Measurements from ENCODE around the gene HECW1. TPM values are rescaled to one million over a fixed set of nuclear protein-coding genes. Genes with fewer than 3 reads are reported as not detected.
"Not testable (repeated sequence)": the region's sequence is repeated elsewhere in the genome, so short reads cannot be mapped to it uniquely, and the experiment has no call there.

HECW1 gene
- total RNA-seq, 2 experiments from 2014 or later: not detected

DNA sequence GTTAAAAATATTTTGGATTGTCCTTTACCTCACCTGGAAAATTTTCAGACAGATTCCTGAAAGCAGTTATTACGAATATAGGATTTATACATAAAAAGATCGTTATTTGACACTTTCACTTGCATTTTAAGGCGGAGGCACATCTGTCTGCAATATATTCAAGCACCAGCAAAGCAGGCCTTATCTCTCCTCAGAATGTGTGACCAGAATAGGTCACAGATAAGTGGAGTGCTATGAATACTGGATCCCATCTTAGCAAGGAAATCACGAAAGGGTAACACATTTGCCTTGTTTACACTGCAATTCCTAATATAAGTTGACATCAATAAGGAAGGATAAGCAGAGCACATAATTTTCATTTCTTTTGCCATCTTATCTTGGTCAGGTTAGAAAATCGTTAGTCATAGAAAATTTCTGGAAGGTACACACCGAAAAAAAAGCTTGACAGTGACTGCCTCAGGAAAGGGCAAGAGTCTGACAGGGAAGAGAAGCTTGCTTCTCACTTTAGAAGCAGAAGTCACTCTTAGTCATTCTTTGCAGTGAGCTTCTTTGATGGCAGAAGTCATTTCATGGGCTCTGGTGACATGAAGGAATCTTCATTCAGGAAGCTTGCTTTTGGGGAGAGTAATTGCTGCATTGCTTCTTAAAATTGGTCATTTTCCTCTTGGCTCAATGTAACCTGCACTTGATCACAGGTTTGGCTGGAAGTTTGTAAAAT, 372.4 kb downstream of the HECW1 start:
- no peak overlapping the region for H3K4me3 Mint-ChIP-seq
- H3K27me3 Mint-ChIP-seq (ENCODE audit: low read depth): peaks cover 2% of the 10 kb centered on the region
- intact Hi-C loops (cut with micrococcal nuclease): no loop called here
- no peak for DNase-seq
- H3K27ac Mint-ChIP-seq: no peak overlapping the region
- no peaks in the 10 kb centered on the region for H3K36me3 Mint-ChIP-seq (ENCODE audit: low read depth)
- CTCF ChIA-PET: no interaction called here
- no peaks in the 10 kb centered on the region for H3K9me3 Mint-ChIP-seq
- H3K4me1 Mint-ChIP-seq (ENCODE audit: low read depth): no peaks in the 10 kb centered on the region

DNA sequence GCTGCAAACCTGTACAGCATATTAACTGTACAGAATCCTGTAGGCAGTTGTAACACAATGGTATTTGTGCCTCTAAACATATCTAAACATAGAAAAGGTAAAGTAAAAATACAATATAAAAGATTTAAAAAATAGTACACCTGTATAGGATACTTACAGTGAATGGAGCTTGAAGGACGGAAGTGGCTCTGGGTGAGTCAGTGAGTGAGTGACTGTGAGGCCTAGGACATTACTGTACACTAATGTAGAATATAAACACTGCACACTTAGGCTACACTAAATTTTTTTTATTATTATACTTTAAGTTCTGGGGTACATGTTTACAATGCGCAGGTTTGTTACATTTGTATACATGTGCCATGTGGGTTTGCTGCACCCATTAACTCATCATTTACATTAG, 373.1 kb downstream of the HECW1 start:
- H3K36me3 Mint-ChIP-seq (ENCODE audit: low read depth): no peaks in the 10 kb centered on the region
- DNase-seq: no peak
- intact Hi-C loops (cut with micrococcal nuclease): no loop called here
- H3K4me3 Mint-ChIP-seq: no peak overlapping the region
- no peak overlapping the region for H3K27ac Mint-ChIP-seq
- no peaks in the 10 kb centered on the region for H3K4me1 Mint-ChIP-seq (ENCODE audit: low read depth)
- no peaks in the 10 kb centered on the region for H3K9me3 Mint-ChIP-seq
- CTCF ChIA-PET: no interaction called here
- peaks cover 2% of the 10 kb centered on the region for H3K27me3 Mint-ChIP-seq (ENCODE audit: low read depth)

DNA sequence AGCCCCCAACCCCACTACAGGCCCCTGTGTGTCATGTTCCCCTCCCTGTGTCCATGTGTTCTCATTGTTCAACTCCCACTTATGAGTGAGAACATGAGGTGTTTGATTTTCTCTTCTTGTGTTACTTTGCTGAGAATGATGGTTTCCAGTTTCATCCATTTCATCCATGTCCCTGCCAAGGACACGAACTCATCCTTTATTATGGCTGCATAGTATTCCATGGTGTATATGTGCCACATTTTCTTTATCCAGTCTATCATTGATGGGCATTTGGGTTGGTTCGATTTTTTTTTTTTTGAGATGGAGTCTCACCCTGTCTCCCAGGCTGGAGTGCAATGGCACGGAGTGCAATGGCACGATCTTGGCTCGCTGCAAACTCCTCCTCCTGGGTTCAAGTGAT, 373.6 kb downstream of the HECW1 start:
- CTCF ChIA-PET; intact Hi-C loops (cut with micrococcal nuclease); H3K4me1 Mint-ChIP-seq (ENCODE audit: low read depth); DNase-seq; H3K27ac Mint-ChIP-seq; H3K9me3 Mint-ChIP-seq; H3K27me3 Mint-ChIP-seq (ENCODE audit: low read depth); H3K36me3 Mint-ChIP-seq (ENCODE audit: low read depth); H3K4me3 Mint-ChIP-seq: not testable (repeated sequence)

DNA sequence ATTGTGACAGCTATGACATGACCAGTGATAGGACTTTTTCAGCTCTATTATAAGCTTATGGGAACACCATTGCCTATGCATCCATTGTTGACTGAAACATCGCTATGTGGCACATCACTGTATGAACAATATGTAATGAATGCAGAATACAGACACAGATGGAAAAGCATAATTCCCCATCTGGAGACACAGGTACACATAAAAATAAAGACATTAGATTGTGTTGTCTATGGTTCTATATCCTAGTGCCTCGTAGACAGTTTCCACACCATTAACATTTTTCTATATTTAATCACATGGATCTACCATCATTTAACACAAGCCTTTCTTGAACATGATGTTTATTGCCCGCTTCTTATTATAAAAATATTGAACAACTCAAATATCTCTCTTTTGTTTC, 374.2 kb downstream of the HECW1 start:
- CTCF ChIA-PET: no interaction called here
- Mint-ChIP-seq H3K9me3 (no peaks in the 10 kb centered on the region), H3K4me1 (ENCODE audit: low read depth) (no peaks in the 10 kb centered on the region), H3K27ac (no peak overlapping the region), H3K4me3 (no peak overlapping the region), H3K27me3 (ENCODE audit: low read depth) (peaks cover 2% of the 10 kb centered on the region), H3K36me3 (ENCODE audit: low read depth) (no peaks in the 10 kb centered on the region)
- intact Hi-C loops (cut with micrococcal nuclease): no loop called here
- no peak for DNase-seq

DNA sequence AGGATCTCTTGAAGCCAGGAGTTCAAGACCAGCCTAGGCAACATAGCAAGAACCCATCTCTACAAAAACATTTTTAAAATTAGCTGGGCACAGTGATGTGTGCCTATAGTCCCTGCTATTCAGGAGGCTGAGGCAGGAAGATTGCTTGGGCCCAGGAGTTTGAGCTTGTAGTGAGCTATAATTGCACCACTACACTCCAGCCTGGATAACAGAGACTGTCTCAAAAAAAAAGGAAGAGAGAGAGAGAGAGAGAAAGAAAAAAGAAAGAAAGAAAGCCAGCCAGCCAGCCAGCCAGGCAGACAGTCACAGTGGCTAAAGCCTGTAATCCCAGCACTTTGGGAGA, 375.3 kb downstream of the HECW1 start:
- Mint-ChIP-seq H3K36me3 (ENCODE audit: low read depth) (no peaks in the 10 kb centered on the region), H3K27me3 (ENCODE audit: low read depth) (peaks cover 2% of the 10 kb centered on the region), H3K4me1 (ENCODE audit: low read depth) (no peaks in the 10 kb centered on the region), H3K27ac (no peak overlapping the region), H3K9me3 (no peaks in the 10 kb centered on the region), H3K4me3 (no peak overlapping the region)
- intact Hi-C loops (cut with micrococcal nuclease): no loop called here
- CTCF ChIA-PET: no interaction called here
- DNase-seq: no peak

DNA sequence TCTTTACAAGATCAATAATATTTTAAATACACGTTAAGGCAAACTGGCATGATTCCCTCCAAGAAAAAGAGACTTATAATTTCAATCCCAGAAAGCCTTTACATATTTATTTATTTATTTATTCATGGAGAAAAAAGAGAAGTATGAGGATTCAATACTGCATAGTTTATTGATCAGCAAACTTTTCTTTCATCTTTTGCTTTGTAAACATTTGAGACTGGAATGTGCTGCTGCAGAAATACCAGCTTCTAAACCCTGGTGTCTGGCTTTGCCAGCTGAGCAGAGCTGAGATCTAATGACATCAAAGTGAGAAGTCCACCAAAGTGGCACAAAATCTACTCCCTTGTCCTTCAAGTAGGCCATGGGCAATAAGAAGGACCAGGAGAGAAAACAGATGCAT, 376.8 kb downstream of the HECW1 start:
- CTCF ChIA-PET: interaction anchor here (0.6 kb wide), 1 partner anchor 33 kb away, joined by 3 read pairs; no protein-coding TSS in a partner anchor
- Mint-ChIP-seq H3K27ac (no peak overlapping the region), H3K36me3 (ENCODE audit: low read depth) (no peaks in the 10 kb centered on the region), H3K4me3 (no peak overlapping the region), H3K4me1 (ENCODE audit: low read depth) (no peaks in the 10 kb centered on the region), H3K9me3 (no peaks in the 10 kb centered on the region), H3K27me3 (ENCODE audit: low read depth) (peaks cover 4% of the 10 kb centered on the region)
- no peak for DNase-seq
- intact Hi-C loops (cut with micrococcal nuclease): no loop called here

DNA sequence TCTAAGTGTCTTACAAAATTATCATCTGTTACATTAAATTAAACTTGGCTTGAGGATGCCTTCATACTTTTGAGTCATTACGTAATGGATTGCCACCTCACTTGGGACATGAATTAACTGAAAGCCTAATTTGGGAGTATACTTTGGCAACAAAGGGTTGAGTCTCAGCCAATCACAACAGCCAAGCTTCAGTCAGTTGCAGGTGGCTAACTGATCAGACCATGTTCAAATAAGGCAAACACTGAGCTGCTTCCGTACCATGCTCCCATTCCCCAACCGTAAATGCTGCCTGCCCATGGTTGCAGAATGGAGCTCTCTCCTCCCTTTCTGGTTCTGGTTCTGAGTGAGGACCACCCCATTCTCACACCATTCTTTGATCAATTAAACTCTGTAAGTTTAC, 377.6 kb downstream of the HECW1 start:
- no peak overlapping the region for H3K27ac Mint-ChIP-seq
- intact Hi-C loops (cut with micrococcal nuclease): no loop called here
- CTCF ChIA-PET: no interaction called here

GRCh38 chr7:43491123-43491522, 378.7 kb downstream of the HECW1 start:
- no peak overlapping the region for H3K27ac Mint-ChIP-seq
- intact Hi-C loops (cut with micrococcal nuclease): no loop called here
- no peaks in the 10 kb centered on the region for H3K36me3 Mint-ChIP-seq (ENCODE audit: low read depth)
- peaks cover 2% of the 10 kb centered on the region for H3K27me3 Mint-ChIP-seq (ENCODE audit: low read depth)
- no peak for DNase-seq
- CTCF ChIA-PET: interaction anchor here (0.6 kb wide), 1 partner anchor 1248 kb away, joined by 3 read pairs; no protein-coding TSS in a partner anchor
- no peaks in the 10 kb centered on the region for H3K9me3 Mint-ChIP-seq
- H3K4me3 Mint-ChIP-seq: no peak overlapping the region
- no peaks in the 10 kb centered on the region for H3K4me1 Mint-ChIP-seq (ENCODE audit: low read depth)

More for the DNA sequence above, 377.6 kb downstream of the HECW1 start:
- DNase-seq: no peak
- Mint-ChIP-seq H3K36me3 (ENCODE audit: low read depth) (no peaks in the 10 kb centered on the region), H3K4me3 (no peak overlapping the region), H3K9me3 (no peaks in the 10 kb centered on the region), H3K27me3 (ENCODE audit: low read depth) (peaks cover 2% of the 10 kb centered on the region), H3K4me1 (ENCODE audit: low read depth) (no peaks in the 10 kb centered on the region)

DNA sequence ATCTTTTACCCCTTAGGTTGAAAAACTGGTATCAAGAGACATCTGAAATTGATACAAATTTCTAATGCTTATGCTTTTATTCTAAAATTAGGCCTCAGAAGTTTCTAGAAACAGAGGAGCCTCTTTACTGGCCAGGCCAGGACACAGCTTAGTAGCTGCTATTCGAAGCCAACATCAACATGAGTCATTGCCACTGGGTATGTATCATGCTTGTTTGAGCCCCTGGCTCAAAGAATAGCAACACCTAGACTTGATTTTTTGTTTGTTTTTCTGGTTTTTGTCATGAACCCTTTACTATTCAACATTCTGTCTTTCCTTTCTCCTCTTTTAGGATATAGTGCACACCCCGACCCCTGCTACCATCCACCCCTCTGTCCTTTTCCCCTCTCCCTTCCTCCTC, 379.5 kb downstream of the HECW1 start:
- CTCF ChIA-PET: no interaction called here
- DNase-seq: no peak
- peaks cover 2% of the 10 kb centered on the region for H3K27me3 Mint-ChIP-seq (ENCODE audit: low read depth)
- intact Hi-C loops (cut with micrococcal nuclease): no loop called here
- no peaks in the 10 kb centered on the region for H3K4me1 Mint-ChIP-seq (ENCODE audit: low read depth)
- H3K4me3 Mint-ChIP-seq: no peak overlapping the region
- H3K27ac Mint-ChIP-seq: no peak overlapping the region
- no peaks in the 10 kb centered on the region for H3K9me3 Mint-ChIP-seq
- H3K36me3 Mint-ChIP-seq (ENCODE audit: low read depth): no peaks in the 10 kb centered on the region

DNA sequence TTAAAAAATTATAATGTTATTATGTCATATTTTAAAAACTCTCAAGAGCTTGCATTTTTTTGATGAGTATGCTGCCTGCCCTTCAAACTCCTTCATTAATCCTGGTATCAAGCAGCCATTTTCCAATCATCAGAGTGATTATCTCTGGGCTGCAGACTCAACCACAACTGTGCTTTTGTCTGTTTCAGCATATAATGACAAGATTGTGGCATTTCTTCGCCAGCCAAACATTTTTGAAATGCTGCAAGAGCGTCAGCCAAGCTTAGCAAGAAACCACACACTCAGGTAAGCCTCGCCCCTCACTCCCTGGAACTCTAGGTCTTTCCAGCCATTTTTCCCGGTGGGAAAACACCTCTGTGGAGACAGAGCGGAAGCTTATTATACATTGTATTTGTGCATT, 380.4 kb downstream of the HECW1 start:
- Mint-ChIP-seq H3K36me3 (ENCODE audit: low read depth) (no peaks in the 10 kb centered on the region), H3K9me3 (no peaks in the 10 kb centered on the region), H3K27me3 (ENCODE audit: low read depth) (peaks cover 2% of the 10 kb centered on the region), H3K27ac (no peak overlapping the region), H3K4me3 (no peak overlapping the region), H3K4me1 (ENCODE audit: low read depth) (no peaks in the 10 kb centered on the region)
- CTCF ChIA-PET: interaction anchor here (0.7 to 0.8 kb wide), 2 partner anchors 422 to 566 kb away, joined by 3 to 4 read pairs; no protein-coding TSS in a partner anchor
- no peak for DNase-seq
- intact Hi-C loops (cut with micrococcal nuclease): no loop called here

GRCh38 chr7:43495572-43495971, 383.1 kb downstream of the HECW1 start:
- intact Hi-C loops (cut with micrococcal nuclease): no loop called here
- no peak overlapping the region for H3K27ac Mint-ChIP-seq
- no peak overlapping the region for H3K4me3 Mint-ChIP-seq
- H3K4me1 Mint-ChIP-seq (ENCODE audit: low read depth): no peaks in the 10 kb centered on the region
- H3K36me3 Mint-ChIP-seq (ENCODE audit: low read depth): no peaks in the 10 kb centered on the region
- CTCF ChIA-PET: no interaction called here
- H3K27me3 Mint-ChIP-seq (ENCODE audit: low read depth): peaks cover 4% of the 10 kb centered on the region
- H3K9me3 Mint-ChIP-seq: no peaks in the 10 kb centered on the region
- DNase-seq: no peak

DNA sequence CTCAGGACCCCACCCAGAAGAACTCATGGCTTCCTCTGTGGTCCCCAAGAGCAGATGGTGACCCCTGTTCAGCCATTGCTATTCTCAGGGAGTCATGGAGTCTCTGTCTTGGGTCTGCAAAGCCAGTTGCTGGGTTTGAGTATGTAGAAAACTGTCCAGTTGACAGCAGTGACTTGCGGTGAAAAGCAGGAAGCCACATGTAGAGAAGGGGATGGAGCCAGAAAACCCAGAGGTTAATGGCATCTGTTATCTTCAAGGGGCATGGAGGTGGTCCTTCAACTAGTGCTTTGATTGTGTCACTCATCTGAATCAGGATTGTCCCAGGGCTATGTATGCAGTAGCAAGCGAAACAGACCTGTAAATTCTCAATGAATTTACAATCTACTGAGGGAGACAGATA, 384.1 kb downstream of the HECW1 start:
- intact Hi-C loops (cut with micrococcal nuclease): no loop called here
- no peak for DNase-seq
- no peaks in the 10 kb centered on the region for H3K36me3 Mint-ChIP-seq (ENCODE audit: low read depth)
- no peak overlapping the region for H3K27ac Mint-ChIP-seq
- no peaks in the 10 kb centered on the region for H3K4me1 Mint-ChIP-seq (ENCODE audit: low read depth)
- no peak overlapping the region for H3K4me3 Mint-ChIP-seq
- peaks cover 4% of the 10 kb centered on the region for H3K27me3 Mint-ChIP-seq (ENCODE audit: low read depth)
- CTCF ChIA-PET: interaction anchor here (1.6 kb wide), 1 partner anchor 342 kb away, joined by 3 read pairs; no protein-coding TSS in a partner anchor
- H3K9me3 Mint-ChIP-seq: no peaks in the 10 kb centered on the region

- Mint-ChIP-seq H3K9me3 (no peaks in the 10 kb centered on the region), H3K4me1 (ENCODE audit: low read depth) (no peaks in the 10 kb centered on the region), H3K4me3 (no peak overlapping the region), H3K36me3 (ENCODE audit: low read depth) (no peaks in the 10 kb centered on the region), H3K27me3 (ENCODE audit: low read depth) (peaks cover 3% of the 10 kb centered on the region), H3K27ac (no peak overlapping the region)
- intact Hi-C loops (cut with micrococcal nuclease): no loop called here
- DNase-seq: no peak
- CTCF ChIA-PET: no interaction called here
These were observed 389.4 kb downstream of the HECW1 start for GRCh38 chr7:43501870-43502269.

All from activated naive CD4-positive, alpha-beta T cell treated with anti-CD3 and anti-CD28 coated beads for 36 hours (primary cell).